LNCaP clone FGC (cell line): ENCODE measurements around the gene ITCH.
"Not testable (repeated sequence)": the region's sequence is repeated elsewhere in the genome, so short reads cannot be mapped to it uniquely, and the experiment has no call there.

Experiments
- DNase-seq: peaks from one replicate; pipeline ENCODE4 v3.0.0-alpha.2; 2011; ENCODE audit warnings: low read depth
- H3K4me3 ChIP-seq: 2 replicates; pipeline ENCODE4 v1.5.1; 2011; ENCODE audit warnings: mild to moderate bottlenecking, low read depth, low read length, control low read depth
- TF ChIP-seq, protein P1 (sequence below): IDR thresholded peaks from 2 replicates; pipeline ENCODE4 v1.5.1; 2012; ENCODE audit warnings: mild to moderate bottlenecking; ENCODE audit not compliant: control insufficient read depth, insufficient read depth; ENCODE audit errors: extremely low read depth

The ITCH gene

DNA sequence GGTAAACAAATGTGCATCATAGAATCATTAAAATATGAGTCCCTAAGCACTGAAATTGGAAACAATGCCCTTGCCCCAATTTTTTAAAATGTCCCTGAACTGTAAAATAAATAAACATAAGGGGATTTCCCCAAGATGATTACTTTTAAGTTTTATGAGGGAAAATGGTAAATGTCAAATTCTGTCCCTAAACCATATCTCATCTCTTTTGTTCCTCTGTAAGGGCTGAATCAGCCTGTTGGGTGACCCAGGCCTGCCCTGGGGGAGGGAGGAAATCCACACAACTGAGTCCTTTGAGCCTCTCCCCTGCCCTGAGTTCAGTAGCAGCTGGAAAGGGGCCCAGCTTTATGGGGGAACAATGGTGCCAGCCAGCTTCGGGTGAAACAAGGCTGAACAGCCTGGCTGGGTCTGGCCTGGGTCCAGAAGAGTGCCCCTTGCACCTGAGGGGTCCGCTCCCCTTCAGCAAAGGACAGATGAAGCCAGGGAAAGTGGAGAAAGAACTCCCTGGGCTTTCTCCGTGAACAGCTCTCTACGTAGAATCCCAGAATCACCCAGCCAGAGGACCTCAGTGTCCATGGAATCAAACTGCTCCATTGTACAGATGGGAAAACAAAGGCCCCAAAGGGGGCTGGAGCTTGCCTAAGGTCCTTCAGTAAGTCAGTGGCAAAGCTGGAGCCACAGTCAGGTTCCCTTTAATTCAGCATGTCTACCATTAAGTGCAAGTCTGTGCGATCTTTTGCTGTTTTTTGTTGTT, 28.2 kb upstream of the ITCH start:
- TF ChIP-seq, protein P1, sequence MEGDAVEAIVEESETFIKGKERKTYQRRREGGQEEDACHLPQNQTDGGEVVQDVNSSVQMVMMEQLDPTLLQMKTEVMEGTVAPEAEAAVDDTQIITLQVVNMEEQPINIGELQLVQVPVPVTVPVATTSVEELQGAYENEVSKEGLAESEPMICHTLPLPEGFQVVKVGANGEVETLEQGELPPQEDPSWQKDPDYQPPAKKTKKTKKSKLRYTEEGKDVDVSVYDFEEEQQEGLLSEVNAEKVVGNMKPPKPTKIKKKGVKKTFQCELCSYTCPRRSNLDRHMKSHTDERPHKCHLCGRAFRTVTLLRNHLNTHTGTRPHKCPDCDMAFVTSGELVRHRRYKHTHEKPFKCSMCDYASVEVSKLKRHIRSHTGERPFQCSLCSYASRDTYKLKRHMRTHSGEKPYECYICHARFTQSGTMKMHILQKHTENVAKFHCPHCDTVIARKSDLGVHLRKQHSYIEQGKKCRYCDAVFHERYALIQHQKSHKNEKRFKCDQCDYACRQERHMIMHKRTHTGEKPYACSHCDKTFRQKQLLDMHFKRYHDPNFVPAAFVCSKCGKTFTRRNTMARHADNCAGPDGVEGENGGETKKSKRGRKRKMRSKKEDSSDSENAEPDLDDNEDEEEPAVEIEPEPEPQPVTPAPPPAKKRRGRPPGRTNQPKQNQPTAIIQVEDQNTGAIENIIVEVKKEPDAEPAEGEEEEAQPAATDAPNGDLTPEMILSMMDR = no peak
- H3K4me3 ChIP-seq = no peak overlapping the region
- no peak for DNase-seq

DNA sequence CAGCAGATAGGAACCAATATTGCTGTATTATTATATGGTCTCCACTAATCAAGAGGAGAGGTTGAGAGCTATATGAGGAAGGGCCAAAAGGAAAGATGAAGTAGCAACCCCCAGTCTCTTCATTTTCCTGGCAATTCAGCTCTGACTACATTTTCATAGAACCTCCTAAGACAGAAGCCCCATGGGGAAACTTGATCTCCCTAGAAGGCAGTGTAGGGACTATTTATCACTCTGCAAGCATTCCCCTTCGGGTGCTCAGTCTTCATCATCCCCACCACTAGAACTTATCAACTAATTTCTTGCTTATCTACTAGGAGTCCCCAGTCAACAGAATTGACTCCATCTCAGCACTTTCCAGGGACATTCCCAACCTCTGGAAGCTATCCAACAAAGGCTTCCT, 25.5 kb upstream of the ITCH start:
- TF ChIP-seq, protein P1 = no peak
- H3K4me3 ChIP-seq = no peak overlapping the region
- no peak for DNase-seq

- H3K4me3 ChIP-seq = no peak overlapping the region
- no peak for DNase-seq
- TF ChIP-seq, protein P1 = no peak
Observed at GRCh38 chr20:34337982-34338726, 24.9 kb upstream of the ITCH start.

DNA sequence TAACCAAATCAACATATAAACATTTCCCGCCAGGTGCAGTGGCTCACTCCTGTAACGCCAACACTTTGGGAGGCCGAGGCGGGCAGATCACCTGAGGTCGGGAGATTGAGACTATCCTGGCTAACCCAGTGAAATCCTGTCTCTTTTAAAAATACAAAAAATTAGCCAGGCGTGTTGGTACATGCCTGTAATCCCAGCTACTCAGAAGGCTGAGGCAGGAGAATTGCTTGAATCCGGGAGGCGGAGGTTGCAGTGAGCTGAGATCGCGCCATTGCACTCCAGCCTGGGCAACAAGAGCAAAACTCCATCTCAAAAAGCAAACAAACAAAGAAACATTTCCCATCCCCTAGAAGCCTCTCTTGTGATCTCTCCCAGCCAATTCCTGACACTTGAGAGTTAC, 22.3 kb upstream of the ITCH start:
- DNase-seq, H3K4me3 ChIP-seq: not testable (repeated sequence)

DNA sequence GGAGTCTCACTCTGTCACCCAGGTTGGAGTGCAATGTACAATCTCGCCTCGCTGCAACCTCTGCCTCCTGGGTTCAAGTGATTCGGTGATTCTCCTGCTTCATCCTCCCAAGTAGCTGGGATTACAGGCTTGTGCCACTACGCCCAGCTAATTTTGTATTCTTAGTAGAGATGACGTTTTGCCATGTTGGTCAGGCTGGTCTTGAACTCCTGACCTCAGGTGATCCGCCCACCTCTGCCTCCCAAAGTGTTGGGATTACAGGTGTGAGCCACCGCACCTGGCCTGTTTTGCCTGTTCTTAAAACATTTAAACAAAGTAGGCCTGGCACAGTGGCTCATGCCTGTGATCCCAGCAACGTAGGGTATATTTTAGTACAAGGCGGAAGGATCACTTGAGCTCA, 21.9 kb upstream of the ITCH start:
- DNase-seq, H3K4me3 ChIP-seq: not testable (repeated sequence)

DNA sequence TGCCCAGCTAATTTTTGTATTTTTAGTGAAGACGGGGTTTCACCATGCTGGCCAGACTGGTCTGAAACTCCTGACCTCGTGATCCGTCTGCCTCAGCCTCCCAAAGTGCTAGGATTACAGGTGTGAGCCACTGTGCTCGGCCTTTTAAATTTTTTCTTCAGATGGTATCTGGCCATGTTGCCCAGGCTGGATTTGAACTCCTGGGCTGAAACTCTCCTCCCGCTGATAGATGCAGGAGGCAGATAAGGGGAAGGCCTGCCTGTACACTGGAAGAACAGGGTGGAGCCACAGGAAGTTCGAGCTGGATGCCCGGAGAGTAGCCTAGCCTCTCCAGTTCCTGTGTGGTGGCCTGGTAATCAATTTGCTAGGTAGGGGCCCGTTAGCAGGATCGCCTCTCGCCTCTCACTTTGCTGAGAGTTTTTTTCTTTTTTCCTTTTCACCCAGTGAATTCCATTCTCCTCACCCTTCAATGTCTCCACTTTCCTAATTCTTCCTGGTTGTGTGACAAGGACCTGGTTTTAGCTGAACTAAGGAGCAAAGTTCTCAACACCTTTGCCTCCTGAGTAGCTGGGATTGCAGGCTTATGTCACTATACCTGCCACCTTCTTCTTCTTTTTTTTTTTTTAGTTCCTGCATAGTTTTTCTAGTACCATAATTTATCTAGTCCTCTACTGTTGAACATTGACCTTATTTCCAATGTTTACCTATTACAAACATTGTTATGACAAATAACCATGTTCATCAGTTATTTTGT, 19.4 kb upstream of the ITCH start:
- TF ChIP-seq, protein P1 = no peak
- no peak overlapping the region for H3K4me3 ChIP-seq
- DNase-seq = no peak

DNA sequence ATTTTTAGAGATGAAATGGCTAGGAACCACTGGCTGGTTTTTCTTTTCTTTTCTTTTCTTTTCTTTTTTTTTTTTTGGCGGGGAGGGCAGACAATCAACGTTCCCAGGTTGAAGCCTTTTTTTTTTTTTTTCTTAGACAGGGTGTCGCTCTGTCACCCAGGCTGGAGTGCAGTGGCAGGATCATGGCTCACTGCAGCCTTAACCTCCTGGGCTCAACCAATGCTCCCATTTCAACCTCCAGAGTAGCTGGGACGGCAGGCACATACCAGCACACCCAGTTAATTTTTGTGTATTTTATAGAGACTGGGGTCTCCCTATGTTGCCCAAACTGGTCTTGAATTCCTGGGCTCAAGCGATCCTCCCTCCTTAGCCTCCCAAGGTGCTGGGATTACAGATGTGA, 18.8 kb upstream of the ITCH start:
- TF ChIP-seq, protein P1 = no peak
- no peak for DNase-seq
- H3K4me3 ChIP-seq = no peak overlapping the region
